Heart left ventricle (tissue), 13 donors: ENCODE results near the gene PAWR.

Experiments used
- POLR2A ChIP-seq, 2 donors: fragments of 450-650 bp; IDR thresholded peaks; one replicate each; pipeline ENCODE4 v1.6.1; 2017; ENCODE audit warnings: antibody characterized with exemption in 2 of 2, mild to moderate bottlenecking in 2 of 2, moderate library complexity in 2 of 2
- TF ChIP-seq, protein P1 (sequence below), 12 donors: fragments of 200-600 bp; sonication (generic) in 4 of 12; IDR thresholded peaks; one replicate each; pipeline versions ENCODE4 v1.5.0 to v1.8.0; 2018 to 2022; ENCODE audit warnings: antibody characterized with exemption in 12 of 12, mild to moderate bottlenecking in 5 of 12
- donor health status: ischemic (EF 13 %, LVEDD 7.1; RV severe dilation, severe dysfunction).
- donor health status: DM: no; HTN: yes; CAD: no.
- donor health status: DM: no; HTN: no; CAD: no.
- donor health status: ischemic (EF 25% LVEDD 6.9; RV normal size, moderate dysfunction).
- donor health status: ischemic (EF 25% LVEDD 5.7; RV mildly dilated, moderate dysfunction).
- donor health status: ischemic (EF 35%, LVEDD 5.7; RV mildly dilated, moderate dysfunction).
- donor health status: nonischemic (EF 11% LVEDD 7.7; RV severe dilation, severe dysfunction).
- donor health status: DM: yes; HTN: yes; CAD: no.
- donor health status: PGD.
- donor health status: ischemic (EF 29% LVEDD 5.4; RV normal size, mild dysfunction).
- donor health status: nonischemic (EF 23%, LVEDD 6.1; RV moderate dilation, normal function).

- no peak for TF ChIP-seq POLR2A (IDR thresholded peaks at IDR 0.05)
- TF ChIP-seq, protein P1, sequence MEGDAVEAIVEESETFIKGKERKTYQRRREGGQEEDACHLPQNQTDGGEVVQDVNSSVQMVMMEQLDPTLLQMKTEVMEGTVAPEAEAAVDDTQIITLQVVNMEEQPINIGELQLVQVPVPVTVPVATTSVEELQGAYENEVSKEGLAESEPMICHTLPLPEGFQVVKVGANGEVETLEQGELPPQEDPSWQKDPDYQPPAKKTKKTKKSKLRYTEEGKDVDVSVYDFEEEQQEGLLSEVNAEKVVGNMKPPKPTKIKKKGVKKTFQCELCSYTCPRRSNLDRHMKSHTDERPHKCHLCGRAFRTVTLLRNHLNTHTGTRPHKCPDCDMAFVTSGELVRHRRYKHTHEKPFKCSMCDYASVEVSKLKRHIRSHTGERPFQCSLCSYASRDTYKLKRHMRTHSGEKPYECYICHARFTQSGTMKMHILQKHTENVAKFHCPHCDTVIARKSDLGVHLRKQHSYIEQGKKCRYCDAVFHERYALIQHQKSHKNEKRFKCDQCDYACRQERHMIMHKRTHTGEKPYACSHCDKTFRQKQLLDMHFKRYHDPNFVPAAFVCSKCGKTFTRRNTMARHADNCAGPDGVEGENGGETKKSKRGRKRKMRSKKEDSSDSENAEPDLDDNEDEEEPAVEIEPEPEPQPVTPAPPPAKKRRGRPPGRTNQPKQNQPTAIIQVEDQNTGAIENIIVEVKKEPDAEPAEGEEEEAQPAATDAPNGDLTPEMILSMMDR (IDR thresholded peaks at IDR 0.05) = no peak
Observed at GRCh38 chr12:79643821-79644220, 46.9 kb downstream of the PAWR start.
